NOMO-1 (cell line): Measurements from ENCODE around the gene ZNF766.
"Not testable (repeated sequence)": the region's sequence is repeated elsewhere in the genome, so short reads cannot be mapped to it uniquely, and the experiment has no call there.

ENCODE experiments used
- DNase-seq, 2 experiments: peaks; one replicate each; lab custom pipeline; 2025; ENCODE audit not compliant: unreplicated experiment in 2 of 2; lab: John Stamatoyannopoulos, UW

The ZNF766 gene

DNA sequence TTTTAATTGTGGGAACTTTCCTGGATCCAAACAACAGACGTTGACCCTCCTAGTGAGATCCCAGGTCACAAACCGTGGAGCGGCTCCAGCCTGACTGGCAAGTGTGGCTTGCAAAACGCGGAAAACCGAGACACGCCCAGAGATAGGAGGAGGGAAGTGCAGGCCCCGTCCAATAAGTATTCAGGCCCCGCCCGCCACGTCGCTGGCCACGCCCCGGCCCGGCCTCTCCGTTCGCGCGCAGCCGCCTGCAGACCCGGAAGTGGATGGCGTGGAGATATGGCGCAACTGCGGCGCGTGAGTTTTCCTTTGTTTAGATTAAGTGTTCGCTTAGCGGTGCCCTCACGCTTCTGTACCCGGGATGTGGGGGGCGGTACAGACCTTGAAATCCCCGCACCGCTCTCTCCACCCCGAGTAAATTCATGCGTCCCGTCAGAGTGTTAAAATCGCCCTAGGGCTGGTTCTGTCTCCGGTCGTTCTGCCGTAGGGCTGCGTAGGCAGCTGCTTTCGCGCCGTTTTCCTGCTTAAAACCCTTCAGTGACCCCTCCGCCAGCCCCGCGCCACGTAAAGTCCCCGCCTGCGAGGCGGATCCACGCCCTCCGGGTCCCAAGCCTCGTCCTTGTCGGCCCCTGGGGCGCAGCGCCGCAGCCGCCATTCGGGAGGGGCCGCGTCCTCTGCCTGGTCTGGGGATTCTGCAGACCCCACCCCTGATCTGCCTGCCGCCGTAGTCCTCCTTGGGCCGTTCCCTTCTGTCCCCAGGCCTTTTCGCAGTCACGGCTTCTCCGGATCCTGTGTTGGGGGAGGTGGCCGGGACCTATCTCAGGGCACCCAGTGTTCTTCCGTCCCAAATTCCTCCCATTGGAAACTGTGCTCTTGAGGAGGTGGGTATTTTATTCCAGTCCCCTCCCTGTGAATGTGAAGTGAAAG is at the start of gene ZNF766:
TSS of gene ZNF766 (plus strand) at position 250 of the 924 bp plus-strand sequence. CDS start at position 277, 27 bp downstream.
- peak; percentile 94 to 97 for DNase-seq

DNA sequence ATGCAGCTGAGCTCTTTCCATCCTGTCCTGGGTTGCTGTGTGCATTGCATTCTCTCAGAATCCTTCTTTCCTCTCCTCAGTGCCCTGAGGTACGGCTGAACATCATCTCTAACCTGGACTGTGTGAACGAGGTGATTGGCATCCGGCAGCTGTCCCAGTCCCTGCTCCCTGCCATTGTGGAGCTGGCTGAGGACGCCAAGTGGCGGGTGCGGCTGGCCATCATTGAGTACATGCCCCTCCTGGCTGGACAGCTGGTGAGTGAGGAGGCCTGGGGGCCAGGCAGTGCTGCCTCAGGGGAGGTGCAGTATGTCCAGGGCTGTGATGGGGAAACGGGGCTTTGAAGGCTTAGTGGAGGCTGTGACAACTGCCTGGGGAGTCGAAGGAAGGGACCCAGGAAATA is 49.8 kb upstream of the ZNF766 start:
- no peak for DNase-seq

DNA sequence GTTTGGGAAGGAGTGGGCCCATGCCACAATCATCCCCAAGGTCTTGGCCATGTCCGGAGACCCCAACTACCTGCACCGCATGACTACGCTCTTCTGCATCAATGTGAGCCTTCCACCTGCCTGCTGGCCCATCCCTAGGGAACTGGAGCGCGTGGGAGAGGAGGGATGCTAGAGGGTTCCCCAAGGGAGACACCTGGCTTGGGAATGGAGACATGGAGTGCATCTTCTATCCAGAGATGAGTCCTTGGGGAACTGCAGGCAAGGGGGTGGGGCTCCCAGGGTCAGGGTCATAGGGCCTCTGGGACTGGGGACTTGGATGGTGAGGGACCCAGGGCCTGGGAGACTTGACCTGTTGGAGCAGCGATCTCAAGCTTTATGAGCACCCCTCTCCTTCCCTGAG is 48.4 kb upstream of the ZNF766 start:
- no peak for DNase-seq

DNA sequence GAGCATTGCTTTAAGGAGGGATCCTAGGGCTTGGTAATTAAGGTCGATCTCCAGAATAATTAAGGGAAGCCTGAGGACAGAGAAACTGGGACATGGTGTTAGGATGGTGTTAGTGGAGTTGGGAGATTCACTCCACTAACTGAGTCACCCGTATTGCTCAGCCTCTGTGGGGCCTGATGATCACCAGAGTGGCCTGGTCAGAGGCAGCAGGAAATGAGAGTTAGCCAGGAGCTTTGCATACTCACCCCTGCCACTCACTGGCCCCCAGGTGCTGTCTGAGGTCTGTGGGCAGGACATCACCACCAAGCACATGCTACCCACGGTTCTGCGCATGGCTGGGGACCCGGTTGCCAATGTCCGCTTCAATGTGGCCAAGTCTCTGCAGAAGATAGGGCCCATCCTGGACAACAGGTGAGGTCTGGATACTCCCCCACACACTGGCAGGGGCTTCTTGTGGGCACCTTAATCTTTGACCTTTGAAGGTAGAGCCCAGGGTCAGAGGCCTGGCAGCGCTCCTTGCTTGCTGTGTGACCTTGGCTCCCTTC is 47.5 kb upstream of the ZNF766 start:
- no peak for DNase-seq

DNA sequence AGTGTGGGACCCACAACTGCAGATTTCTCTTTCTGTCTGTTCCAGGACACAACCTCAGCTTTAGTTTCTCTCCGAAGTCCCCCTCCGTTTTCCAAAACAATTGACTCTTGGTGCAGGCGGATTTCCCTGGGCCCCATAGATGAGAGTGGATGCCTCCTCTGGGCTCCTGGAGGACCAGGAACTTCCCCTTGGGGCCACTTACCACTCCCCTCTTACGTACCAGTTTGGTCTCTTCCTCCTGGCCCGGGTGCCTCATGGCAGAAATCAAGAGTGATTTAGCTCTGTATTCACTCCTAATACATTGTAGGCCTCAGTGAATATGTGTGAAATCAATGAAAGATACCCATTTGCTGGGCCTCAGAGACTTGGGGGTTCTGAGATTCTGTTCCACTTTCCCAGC is 45.2 kb upstream of the ZNF766 start:
- DNase-seq = no peak

DNA sequence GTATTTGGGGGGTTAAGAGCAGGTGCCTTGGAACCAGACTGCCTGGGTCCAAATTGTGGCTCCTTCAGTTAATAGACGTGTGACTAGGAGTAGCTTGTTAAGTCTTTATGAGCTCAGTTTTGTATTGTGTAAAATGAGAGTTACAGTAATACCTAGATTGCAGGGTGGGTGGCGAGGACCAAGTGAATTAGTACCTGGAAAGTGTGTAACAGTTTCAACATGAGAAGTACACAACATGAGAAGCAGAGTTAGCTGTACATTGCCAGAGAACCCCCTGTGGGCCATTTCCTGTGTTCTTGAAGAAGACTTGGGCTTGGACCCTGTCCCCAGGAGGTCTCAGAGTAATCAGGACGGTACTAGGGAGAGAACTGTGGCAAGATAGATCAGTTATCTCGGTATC is 42.7 kb upstream of the ZNF766 start:
- DNase-seq = no peak

DNA sequence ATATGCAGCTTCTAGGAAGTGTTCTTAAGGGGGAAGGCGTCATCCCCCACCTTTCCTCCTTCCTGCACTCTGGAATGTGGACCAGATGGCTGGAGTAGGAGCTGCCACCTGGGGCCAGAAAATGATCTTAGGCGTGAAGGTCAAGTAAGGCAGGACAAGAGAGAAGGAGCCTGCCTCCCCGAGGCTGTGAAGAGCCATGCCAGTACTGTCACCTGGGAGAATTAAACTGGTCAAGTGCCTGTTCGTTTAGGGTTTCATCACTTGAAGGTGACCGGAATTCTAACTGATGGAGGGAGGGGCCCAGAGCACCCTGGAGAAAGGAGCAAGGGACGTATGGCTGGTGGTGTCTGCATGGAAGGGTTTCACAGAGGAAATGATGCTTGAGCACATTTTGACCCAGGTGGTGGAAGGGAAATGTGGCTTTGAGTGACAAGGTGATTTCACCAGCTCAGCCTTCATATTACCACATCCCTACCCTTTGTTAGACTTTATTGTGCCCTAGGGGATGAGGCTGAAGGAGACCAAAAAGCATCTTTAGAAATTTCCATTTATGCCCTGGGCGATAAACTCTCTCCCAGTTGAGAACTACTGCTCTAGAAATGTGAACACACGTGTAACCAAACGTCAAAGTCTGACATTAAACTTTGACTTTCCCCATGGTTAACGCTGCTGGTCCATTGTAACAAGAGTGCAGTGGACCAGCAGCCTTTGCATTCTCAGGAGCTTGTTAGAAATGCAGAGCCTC is 42.0 kb upstream of the ZNF766 start:
- no peak for DNase-seq

DNA sequence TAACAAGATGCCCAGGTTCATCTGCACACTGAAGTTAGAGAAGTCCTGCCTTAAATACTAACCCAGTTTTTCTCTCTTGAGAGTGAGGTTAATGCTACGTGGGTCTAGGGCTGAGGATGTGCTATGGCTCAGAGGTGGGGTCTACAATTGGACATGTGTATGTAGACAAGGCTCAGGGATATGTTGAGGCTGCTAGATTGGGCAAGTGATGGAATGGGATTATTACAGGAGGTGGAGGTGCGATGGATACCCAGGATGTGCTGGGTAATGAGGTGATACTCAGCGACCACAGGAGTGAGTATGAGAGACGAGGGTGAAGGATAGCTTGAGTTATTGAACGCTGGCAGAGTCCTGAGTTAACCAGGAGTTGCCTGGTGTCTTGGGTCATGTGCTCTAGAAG is 41.4 kb upstream of the ZNF766 start:
- no peak for DNase-seq

DNA sequence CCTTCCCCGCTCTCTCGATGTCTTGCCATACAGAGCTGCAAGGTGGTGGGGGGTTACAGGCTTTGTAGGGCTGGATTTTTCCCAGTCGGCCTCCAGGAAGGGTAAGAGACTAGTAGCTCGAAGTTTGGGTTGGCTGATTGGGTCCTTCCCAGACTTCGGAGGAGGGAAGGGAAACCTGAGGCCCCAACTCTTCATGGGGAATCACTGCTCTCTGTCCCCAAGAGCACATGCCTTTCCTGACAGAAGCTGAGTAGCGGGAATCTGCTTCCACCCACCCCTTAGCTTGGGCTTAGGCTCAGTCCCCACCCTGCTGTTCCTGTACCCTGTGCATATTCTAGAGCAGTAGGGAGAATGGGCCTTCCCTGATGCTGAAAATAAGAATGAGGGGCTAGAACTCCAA is 39.9 kb upstream of the ZNF766 start:
- DNase-seq = no peak

DNA sequence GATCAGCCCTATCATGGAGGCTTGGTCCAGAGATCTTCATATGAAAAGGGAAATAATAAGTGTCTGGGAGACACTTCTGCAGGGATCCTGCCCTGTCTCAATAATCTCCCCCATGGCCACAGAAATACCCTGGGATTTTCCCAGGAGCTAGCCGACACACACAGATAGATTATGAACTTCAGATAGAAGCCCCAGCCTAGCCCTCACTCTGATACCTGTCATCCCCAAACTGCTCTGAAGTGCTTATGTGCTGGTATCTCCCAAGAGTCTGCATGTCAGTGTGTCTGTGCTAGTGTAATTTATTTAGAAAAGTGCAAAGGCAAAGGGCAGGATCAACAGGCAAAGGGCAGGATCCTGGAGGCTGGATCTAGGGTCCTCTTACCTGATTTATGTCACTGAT is 38.7 kb upstream of the ZNF766 start:
- DNase-seq = no peak

DNA sequence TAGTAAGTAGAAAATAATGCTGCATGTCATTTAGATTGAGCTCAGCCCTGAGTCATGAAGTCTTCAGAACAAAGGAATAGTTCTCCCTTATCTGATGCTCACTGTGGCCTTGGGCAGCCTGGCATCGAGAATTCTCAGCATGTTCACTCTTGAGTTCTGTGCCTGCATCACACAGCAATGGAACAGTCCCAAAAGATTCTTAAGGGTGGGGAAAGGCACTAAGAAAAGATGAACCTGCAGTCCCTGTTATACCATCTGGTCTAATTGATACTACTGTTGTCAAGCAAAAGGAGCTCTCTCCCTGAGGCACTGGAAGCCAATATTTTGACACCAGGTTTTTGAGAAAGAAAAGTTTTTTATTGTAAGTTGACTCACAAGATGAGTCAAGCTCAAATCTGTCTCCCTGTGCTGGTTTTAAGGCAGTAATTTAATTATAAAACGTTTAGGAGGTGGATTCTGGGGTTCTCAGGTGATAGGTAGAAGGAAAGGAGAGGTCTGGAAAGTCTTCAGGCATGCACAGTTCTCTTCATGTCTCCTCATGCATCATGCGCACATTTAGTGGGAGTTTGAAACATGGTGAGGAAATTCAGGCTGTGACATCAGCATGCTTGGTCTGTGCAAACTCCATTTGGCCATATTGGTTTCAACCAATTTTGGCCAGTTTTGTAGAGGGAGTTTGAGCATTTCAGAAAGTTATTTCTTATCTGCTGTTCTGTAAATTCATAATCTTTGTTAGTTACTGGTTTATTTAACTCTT is 38.1 kb upstream of the ZNF766 start:
- no peak for DNase-seq

DNA sequence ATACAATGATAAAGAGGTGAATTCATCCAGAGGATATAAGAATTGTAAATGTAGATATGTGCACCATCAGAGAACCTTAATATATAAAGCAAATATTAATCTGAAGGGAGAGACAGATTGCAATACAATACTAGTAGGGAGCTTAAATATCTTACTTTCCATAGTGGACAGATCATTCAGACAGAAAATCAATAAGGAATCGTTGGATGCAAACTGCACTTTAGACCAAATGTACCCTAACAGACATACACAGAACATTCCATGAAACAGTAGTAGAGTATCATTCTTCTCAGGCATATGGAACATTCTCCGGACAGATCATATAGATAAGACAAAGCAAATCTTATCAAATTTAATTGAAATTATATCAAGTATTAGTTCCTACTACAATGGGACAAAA is 35.0 kb upstream of the ZNF766 start:
- DNase-seq = no peak

DNA sequence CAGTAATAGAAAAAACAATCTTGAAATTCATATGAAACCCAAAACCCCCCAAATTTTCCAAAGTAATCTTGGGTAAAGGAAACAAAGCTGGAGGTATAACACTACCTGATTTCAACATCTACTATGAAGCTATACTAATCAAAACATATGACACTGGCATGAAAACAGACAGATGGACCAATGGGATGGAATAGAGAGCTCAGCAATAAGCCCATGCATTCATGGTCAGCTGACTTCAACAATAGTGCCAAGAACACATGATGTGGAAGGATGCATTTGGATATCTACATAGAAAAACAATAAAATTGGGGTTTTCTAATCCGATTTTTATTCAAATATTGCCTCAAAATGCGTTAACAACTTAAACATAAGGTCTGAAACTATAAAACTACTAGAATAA is 32.2 kb upstream of the ZNF766 start:
- DNase-seq = no peak

DNA sequence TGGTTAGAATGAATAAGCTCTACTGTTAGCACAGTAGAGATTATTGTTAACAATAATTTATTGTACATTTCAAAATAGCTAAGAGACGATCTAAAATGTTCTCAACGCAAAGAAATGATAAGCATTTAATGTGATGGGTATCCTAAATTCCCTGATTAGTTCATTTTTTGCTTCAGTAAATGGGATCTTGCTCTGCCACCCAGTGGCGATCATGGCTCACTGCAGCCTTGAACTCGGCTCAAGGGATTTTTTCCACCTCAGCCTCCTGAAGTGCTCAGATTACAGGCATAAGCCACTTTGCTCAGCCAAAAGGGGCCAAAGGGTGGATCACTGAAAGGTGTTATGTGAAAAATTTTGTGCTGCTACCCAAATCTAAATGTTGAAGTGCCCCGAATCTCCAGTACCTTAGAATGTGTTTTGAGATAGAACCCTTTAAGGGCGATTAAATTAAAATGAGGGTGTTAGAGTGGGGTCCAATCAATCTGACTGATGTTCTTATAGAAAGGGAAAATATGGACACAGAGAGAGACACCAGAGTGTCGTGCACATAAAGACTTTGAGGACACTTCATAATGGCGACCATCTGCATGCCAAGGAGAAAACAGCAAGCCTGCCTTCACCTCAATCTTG is 31.5 kb upstream of the ZNF766 start:
- DNase-seq = peak; percentile 11 to 20

DNA sequence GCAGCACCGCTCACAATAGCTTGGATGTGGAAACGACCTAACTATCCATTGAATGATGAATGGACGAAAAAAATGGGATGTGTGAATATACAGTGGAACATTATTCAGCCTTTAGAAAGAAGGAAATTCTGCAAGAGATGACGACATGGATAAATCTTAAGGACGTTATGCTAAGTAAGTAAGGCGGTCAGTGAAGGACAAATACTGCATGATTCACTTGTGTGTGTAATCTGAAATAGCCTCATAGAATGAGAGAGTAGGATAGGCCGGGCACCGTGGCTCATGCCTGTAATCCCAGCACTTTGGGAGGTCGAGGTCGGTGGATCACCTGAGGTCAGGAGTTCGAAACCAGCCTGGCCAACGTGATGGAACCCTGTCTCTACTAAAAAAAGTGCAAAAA is 25.4 kb upstream of the ZNF766 start:
- no peak for DNase-seq

DNA sequence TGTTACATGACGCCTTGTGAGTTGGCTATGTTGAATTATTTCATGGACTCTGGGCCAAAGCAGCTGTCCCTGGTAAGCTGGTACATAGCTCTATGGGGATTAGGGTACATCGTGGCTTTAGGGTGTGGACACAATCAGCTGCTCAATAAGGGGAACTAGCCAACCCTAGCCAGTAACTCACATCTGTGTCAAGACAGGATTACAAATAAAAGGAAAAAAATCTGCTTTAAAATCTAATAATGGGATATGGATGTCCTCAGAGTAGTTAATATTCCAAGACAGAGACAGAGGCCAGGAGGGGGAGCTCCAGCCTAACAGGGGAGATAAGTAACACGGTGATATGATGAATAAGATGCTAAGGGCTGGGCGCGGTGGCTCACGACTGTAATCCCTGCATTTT is 21.1 kb upstream of the ZNF766 start:
- DNase-seq = peak in 1 of 2 experiments; percentile 8

DNA sequence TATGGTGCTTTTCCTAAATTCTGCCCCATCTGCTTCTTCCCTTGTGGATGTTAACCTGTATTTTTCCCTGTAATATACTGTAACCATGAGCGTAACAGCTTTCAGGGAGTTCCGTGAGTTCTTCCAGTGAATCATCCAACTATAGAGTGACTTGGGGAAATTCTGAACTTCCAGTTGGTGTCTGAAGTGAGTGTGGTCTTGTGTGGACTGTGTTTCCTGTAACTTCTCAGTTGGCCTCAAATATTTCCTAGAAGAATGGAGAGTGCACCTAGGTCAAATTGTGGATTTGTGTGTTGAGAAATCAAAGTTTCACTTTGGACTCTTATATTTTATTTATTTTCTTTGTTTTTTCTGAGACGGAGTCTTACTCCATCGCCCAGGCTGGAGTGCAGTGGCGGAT is 11.0 kb upstream of the ZNF766 start:
- DNase-seq = no peak

DNA sequence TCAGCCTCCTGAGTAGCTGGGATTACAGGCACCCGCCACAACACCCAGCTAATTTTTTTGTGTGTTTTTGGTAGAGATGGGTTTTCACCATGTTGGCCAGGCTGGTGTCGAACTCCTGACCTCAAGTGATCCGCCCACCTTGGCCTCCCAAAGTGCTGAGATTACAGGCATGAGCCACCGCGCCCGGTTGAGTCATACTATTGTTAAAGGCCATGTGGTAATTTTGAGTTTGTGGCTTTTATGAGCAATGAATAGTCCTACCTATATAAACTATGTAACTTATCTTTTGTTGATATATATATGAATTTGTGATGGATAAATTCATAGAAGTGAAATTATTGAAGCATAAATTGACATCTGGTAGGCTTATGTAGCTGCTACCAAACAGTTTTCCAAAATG is 3.8 kb upstream of the ZNF766 start:
- not testable (repeated sequence) for DNase-seq

DNA sequence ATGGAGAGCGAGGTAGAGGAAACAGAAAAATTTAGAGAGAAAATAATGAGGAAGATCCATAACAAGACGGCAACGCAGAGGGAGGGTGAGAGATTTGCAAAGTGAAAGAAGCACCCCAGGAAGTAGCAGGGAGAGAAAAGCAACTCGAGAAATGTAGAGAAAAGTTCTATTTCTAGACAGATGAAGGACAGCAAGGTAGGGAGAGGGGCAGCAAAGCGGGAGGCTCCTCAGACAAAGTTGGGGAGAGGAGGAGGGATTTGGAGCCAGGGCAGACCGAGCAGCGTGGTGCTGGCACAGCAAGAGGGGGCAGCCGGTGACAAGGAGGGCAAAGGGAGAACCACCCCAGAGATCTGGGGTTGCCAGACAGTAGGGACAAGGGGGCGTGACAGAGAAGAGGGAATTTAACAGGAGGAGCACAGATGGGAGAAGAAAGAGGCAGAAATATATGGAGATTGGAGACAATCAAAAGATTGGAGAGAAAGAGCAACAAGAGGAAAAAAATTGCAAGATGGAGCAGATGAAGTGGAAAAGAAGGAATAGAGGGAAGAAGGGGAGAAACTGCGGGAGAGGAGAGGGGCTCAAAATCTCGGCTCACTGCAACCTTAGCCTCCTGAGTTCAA is 989 bp downstream of the ZNF766 start:
- DNase-seq = peak in 1 of 2 experiments; percentile 49

DNA sequence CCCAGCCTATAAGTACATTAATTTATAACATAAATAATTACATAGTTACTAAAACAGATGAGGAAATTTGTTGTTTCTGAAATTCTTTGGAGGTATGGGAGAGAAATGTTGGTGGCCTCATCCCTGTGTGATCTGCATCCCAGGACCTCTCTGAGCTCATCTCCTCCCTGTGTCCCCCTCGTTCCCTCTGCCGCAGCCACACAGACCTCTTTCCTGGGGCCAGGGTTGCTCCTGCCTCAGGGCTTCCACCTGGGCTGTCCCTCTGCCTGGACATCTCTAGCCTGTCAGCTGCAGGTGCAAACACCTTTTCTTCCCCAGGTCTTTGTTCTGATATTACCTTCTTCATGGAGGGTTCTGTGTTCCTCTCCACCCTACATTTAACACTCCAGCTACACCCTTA is 3.9 kb downstream of the ZNF766 start:
- DNase-seq = no peak
